ENCODE results near the gene PKN3. TPM values are rescaled to one million over a fixed set of nuclear protein-coding genes. Genes with fewer than 3 reads are reported as not detected.

Gene PKN3
- total RNA-seq, 6 donors from 2014 or later, result 4.8 to 38.8 (median 14.0) TPM

DNA sequence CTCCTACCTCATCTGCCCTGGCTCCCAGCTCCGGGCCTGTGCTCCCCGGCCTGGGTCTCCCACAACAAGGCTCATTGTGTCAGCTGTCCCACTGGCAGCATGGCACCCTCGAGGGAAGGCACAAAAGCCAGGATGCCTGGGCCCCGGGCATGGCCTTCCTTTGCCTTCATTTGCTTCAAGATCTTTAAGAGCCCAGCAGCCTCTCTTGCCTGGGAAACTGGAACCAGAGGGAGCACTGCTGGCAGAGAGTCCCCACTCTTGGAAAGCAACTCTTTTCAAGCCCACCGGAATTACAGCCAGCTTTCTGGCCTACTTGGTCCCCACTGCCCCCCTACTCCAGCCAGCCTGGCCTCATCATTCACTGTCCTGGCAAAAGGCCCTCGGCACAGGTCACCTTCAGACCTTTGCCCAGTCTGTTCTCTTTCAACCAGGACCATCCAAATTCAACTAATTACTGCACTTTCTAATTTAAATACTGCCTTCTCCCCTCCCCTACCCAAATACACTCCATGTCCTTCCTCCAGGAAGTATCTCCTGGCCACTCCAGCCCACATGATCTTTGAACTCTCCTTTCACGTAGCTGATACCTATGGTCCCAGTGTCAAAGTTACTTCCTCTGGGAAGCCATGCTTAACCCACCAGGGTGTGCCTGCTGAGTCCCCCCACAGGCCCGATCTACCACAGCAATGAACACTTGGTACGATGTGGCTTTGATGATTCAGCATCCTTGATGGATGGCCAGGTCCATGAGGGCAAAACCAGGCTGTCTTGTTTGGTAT is 60.6 kb downstream of the PKN3 start:
- no peak overlapping the region for H3K27ac ChIP-seq
- H3K27me3 ChIP-seq, result no peaks in the 10 kb centered on the region
- H3K36me3 ChIP-seq, result peaks cover 0 to 13% (median 5%) of the 10 kb centered on the region in 4 donors
- WGBS, 2 donors, result 81 to 83% methylated on average over 8 to 9 of the region's 9 CpGs
- TF ChIP-seq POLR2A (IDR thresholded peaks at IDR 0.05), result no peak
- TF ChIP-seq POLR2AphosphoS5 (IDR thresholded peaks at IDR 0.05), result no peak
- no peak for TF ChIP-seq EP300 (IDR thresholded peaks at IDR 0.05)
- TF ChIP-seq, protein P1, sequence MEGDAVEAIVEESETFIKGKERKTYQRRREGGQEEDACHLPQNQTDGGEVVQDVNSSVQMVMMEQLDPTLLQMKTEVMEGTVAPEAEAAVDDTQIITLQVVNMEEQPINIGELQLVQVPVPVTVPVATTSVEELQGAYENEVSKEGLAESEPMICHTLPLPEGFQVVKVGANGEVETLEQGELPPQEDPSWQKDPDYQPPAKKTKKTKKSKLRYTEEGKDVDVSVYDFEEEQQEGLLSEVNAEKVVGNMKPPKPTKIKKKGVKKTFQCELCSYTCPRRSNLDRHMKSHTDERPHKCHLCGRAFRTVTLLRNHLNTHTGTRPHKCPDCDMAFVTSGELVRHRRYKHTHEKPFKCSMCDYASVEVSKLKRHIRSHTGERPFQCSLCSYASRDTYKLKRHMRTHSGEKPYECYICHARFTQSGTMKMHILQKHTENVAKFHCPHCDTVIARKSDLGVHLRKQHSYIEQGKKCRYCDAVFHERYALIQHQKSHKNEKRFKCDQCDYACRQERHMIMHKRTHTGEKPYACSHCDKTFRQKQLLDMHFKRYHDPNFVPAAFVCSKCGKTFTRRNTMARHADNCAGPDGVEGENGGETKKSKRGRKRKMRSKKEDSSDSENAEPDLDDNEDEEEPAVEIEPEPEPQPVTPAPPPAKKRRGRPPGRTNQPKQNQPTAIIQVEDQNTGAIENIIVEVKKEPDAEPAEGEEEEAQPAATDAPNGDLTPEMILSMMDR (IDR thresholded peaks at IDR 0.05), result no peak
- no peak for ATAC-seq (ENCODE audit: low FRiP score in 2 of 2)
- H3K9me3 ChIP-seq, result no peaks in the 10 kb centered on the region
- H3K4me3 ChIP-seq, result no peak overlapping the region
- DNase-seq, result no peak
- H3K4me1 ChIP-seq, result peaks cover 0 to 4% (median 0%) of the 10 kb centered on the region in 4 donors

DNA sequence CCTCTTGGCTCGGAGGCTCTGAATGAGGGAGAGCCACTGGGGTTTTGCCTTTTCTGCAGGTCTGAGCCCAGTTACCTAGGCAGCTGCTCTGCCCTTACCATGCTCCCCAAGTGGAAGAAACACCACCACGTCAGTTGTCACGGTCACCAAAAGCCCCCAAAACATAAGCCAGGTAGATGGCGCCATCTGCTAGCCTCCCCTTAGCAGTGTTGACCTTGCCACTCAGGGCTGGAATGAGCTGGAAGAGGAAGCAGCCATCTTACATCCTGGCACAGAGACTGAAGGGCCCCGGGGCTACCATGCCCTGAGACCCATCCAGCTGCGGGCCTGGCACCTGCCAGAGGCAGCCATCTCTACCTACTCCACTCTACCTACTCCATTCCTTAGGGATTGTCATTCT is 62.1 kb downstream of the PKN3 start:
- Histone ChIP-seq H3K4me1 (peaks cover 0 to 11% (median 0%) of the 10 kb centered on the region in 4 donors), H3K27ac (no peak overlapping the region), H3K4me3 (no peak overlapping the region), H3K27me3 (no peaks in the 10 kb centered on the region), H3K36me3 (peaks cover 0 to 16% (median 5%) of the 10 kb centered on the region in 4 donors), H3K9me3 (no peaks in the 10 kb centered on the region)
- no peak for DNase-seq
- TF ChIP-seq POLR2AphosphoS5 (IDR thresholded peaks at IDR 0.05) (no peak), POLR2A (IDR thresholded peaks at IDR 0.05) (no peak), EP300 (IDR thresholded peaks at IDR 0.05) (no peak)
- TF ChIP-seq, protein P1 (IDR thresholded peaks at IDR 0.05), result no peak
- ATAC-seq (ENCODE audit: low FRiP score in 2 of 2), result no peak
- WGBS, 2 donors, result 79 to 94% methylated on average over 5 to 6 of the region's 6 CpGs

DNA sequence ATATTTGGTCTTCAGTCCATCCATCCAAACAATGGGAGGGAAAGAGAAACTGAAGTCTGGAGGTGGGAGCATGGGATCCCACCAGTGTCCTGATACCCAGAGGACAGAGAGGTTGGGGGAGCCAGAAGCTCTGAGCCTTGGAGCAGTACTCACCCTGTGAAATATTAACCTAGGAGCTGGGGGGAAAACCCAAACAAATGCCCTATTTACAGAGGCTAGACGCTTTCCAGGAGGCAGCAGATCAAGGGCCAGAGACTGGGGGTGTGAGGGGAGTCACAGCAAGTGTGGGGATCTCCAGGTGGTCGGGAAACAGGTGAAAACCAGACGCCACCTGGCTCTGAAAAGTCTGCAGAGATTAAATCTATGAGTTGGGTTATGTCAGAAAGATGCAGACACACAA is 63.2 kb downstream of the PKN3 start:
- no peak for ATAC-seq (ENCODE audit: low FRiP score in 2 of 2)
- WGBS, 2 donors, result 59 to 85% methylated on average over 3 of the region's 3 CpGs

DNA sequence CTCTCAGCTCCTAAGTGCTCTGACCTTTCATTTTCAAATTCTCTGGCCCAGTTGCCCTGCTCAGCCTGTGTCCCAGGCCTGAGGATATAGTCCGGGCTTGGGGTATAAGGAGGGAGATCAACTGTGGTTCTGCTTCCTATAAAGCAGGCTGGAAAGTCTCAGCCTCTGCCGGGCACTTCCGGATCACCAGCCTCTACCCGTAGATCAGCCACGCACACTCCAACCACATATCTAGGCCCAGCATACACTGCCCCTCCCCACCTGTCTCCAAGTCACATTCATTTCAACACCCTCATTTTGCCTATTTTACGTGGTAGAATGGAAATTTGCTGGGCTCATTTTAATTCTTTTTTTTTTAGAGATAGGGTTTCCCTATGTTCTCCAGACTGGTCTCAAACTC is 66.3 kb downstream of the PKN3 start:
- WGBS, 2 donors, result 83 to 95% methylated on average over 6 of the region's 6 CpGs
- Histone ChIP-seq H3K9me3 (no peaks in the 10 kb centered on the region), H3K27ac (no peak overlapping the region), H3K4me3 (no peak overlapping the region), H3K36me3 (peaks cover 0 to 16% (median 2%) of the 10 kb centered on the region in 4 donors), H3K27me3 (no peaks in the 10 kb centered on the region), H3K4me1 (peaks cover 14 to 33% (median 19%) of the 10 kb centered on the region in 4 donors)
- ATAC-seq (ENCODE audit: low FRiP score in 2 of 2) (no peak), DNase-seq (no peak)
- TF ChIP-seq, protein P1 (IDR thresholded peaks at IDR 0.05), result no peak
- no peak for TF ChIP-seq POLR2A (IDR thresholded peaks at IDR 0.05)

More for the DNA sequence above, 63.2 kb downstream of the PKN3 start:
- Histone ChIP-seq H3K27ac (no peak overlapping the region), H3K27me3 (no peaks in the 10 kb centered on the region), H3K4me3 (no peak overlapping the region), H3K9me3 (no peaks in the 10 kb centered on the region), H3K4me1 (peaks cover 7 to 22% (median 9%) of the 10 kb centered on the region in 4 donors), H3K36me3 (peaks cover 0 to 16% (median 5%) of the 10 kb centered on the region in 4 donors)
- TF ChIP-seq POLR2AphosphoS5 (IDR thresholded peaks at IDR 0.05) (no peak), POLR2A (IDR thresholded peaks at IDR 0.05) (no peak), EP300 (IDR thresholded peaks at IDR 0.05) (no peak)
- TF ChIP-seq, protein P1 (IDR thresholded peaks at IDR 0.05), result no peak
- DNase-seq, result no peak

Small RNAs within 50 kb of the gene (small RNA-seq; reads per million reads assigned to genes)
- gene RF00017 (0 reads per million in 4 donors), gene RN7SL560P (0 reads per million in 4 donors)

Other genes with a start within 250 kb of the PKN3 start
- gene ODF2, start 246.5 kb upstream of the PKN3 start, total RNA-seq, result 10 to 100 TPM; 12.2 to 50.3 (median 22.5) TPM
- gene GLE1, start 197.8 kb upstream of the PKN3 start, total RNA-seq, result 10 to 100 TPM; 19.0 to 36.7 (median 24.5) TPM
- gene SPTAN1, start 149.9 kb upstream of the PKN3 start, total RNA-seq, result 100 to 1,000 TPM; 254 to 547 (median 401) TPM
- 100 to 1,000 TPM in 1 of 6 donors, 10 to 100 TPM in 5; 47.8 to 105 (median 76.8) TPM for gene DYNC2I2, start 45.7 kb upstream of the PKN3 start, total RNA-seq
- 100 to 1,000 TPM in 4 of 6 donors, 10 to 100 TPM in 2; 73.3 to 222 (median 177) TPM for gene SET, start 13.3 kb upstream of the PKN3 start, total RNA-seq
- 10 to 100 TPM; 21.7 to 70.1 (median 50.6) TPM for gene ZDHHC12, start 21.6 kb downstream of the PKN3 start, total RNA-seq
- 10 to 100 TPM; 30.9 to 55.5 (median 44.0) TPM for gene ZER1, start 69.4 kb downstream of the PKN3 start, total RNA-seq
- gene TBC1D13, start 84.8 kb downstream of the PKN3 start, total RNA-seq, result 10 to 100 TPM; 14.7 to 27.0 (median 19.2) TPM
- 10 to 100 TPM; 20.6 to 70.2 (median 28.8) TPM for gene ENDOG, start 116.0 kb downstream of the PKN3 start, total RNA-seq
- gene SPOUT1, start 127.3 kb downstream of the PKN3 start, total RNA-seq, result 100 to 1,000 TPM in 1 of 6 donors, 10 to 100 TPM in 5; 10.5 to 108 (median 41.7) TPM
- 10 to 100 TPM in 1 of 6 donors, 1 to 10 TPM in 5; 3.9 to 10.5 (median 5.4) TPM for gene KYAT1, start 179.4 kb downstream of the PKN3 start, total RNA-seq
- 100 to 1,000 TPM in 2 of 6 donors, 10 to 100 TPM in 4; 49.0 to 132 (median 67.0) TPM for gene LRRC8A, start 179.6 kb downstream of the PKN3 start, total RNA-seq
- gene PHYHD1, start 218.5 kb downstream of the PKN3 start, total RNA-seq, result 100 to 1,000 TPM in 1 of 6 donors, 10 to 100 TPM in 5; 27.6 to 286 (median 57.7) TPM
- 10 to 100 TPM in 5 of 6 donors, 1 to 10 TPM in 1; 5.7 to 24.5 (median 12.3) TPM for gene DOLK, start 245.1 kb downstream of the PKN3 start, total RNA-seq
- gene NUP188, start 245.2 kb downstream of the PKN3 start, total RNA-seq, result 100 to 1,000 TPM in 1 of 6 donors, 10 to 100 TPM in 5; 30.4 to 225 (median 50.1) TPM

All from upper lobe of left lung (tissue), 6 donors.